NCI-H510A (cell line): ENCODE data around the gene PARD3.

Experiments
- DNase-seq: peaks from one replicate; lab custom pipeline; 2025; lab: John Stamatoyannopoulos, UW

Gene PARD3

GRCh38 chr10:34121781-34122622, 693.1 kb downstream of the PARD3 start:
- no peak for DNase-seq

GRCh38 chr10:34121125-34121753, 693.9 kb downstream of the PARD3 start:
- DNase-seq = no peak

- no peak for DNase-seq
Observed at GRCh38 chr10:34119456-34119855, 695.6 kb downstream of the PARD3 start.

- no peak for DNase-seq
Observed at GRCh38 chr10:34116681-34117271, 698.3 kb downstream of the PARD3 start.

- DNase-seq = no peak
Observed at GRCh38 chr10:34116220-34116641, 698.9 kb downstream of the PARD3 start.

- DNase-seq = no peak
Observed at GRCh38 chr10:34114914-34115313, 700.2 kb downstream of the PARD3 start.

GRCh38 chr10:34113504-34114225, 701.4 kb downstream of the PARD3 start:
- no peak for DNase-seq

- DNase-seq = no peak
Observed at GRCh38 chr10:34112171-34112782, 702.8 kb downstream of the PARD3 start.

- DNase-seq = no peak
Observed at GRCh38 chr10:34111179-34111578, 703.9 kb downstream of the PARD3 start.

- no peak for DNase-seq
Observed at GRCh38 chr10:34109952-34110702, 705.0 kb downstream of the PARD3 start.

- DNase-seq = no peak
Observed at GRCh38 chr10:34109495-34109894, 705.6 kb downstream of the PARD3 start.

- no peak for DNase-seq
Observed at GRCh38 chr10:34107626-34108516, 707.2 kb downstream of the PARD3 start.

- no peak for DNase-seq
Observed at GRCh38 chr10:34106356-34106885, 708.7 kb downstream of the PARD3 start.

- no peak for DNase-seq
Observed at GRCh38 chr10:34104829-34105572, 710.1 kb downstream of the PARD3 start.

- DNase-seq = no peak
Observed at GRCh38 chr10:34102893-34103506, 712.1 kb downstream of the PARD3 start.

GRCh38 chr10:34102237-34102673, 712.8 kb downstream of the PARD3 start:
- DNase-seq = no peak

- no peak for DNase-seq
Observed at GRCh38 chr10:34101001-34101400, 714.1 kb downstream of the PARD3 start.

- DNase-seq = no peak
Observed at GRCh38 chr10:34098821-34099567, 716.1 kb downstream of the PARD3 start.
